Smooth muscle cell (in vitro differentiated cells): ENCODE measurements around the gene ZCCHC7. TPM values are rescaled to one million over a fixed set of nuclear protein-coding genes. Genes with fewer than 3 reads are reported as not detected.
A peak's percentile ranks its signal among the peaks of the same experiment; 100 is the strongest.

Source experiments
- DNase-seq: peaks from one replicate; lab custom pipeline; 2025; ENCODE audit not compliant: unreplicated experiment; lab: John Stamatoyannopoulos, UW
- H2AFZ ChIP-seq: fragments of 200-600 bp; sonication (generic); 2 replicates; pipeline ENCODE4 v1.6.0; 2016; ENCODE audit warnings: antibody characterized with exemption, low read depth, mild to moderate bottlenecking
- H3F3A ChIP-seq: fragments of 200-600 bp; sonication (generic); 2 replicates; pipeline ENCODE4 v1.6.0; 2017; ENCODE audit warnings: antibody characterized with exemption, low read depth
- H3K27ac ChIP-seq: fragments of 200-600 bp; sonication (generic); 2 replicates; pipeline ENCODE4 v1.5.1; 2016; ENCODE audit warnings: low read depth, mild to moderate bottlenecking
- H3K27me3 ChIP-seq: fragments of 200-600 bp; sonication (generic); 2 replicates; pipeline ENCODE4 v1.6.1; 2016; ENCODE audit warnings: low read depth, mild to moderate bottlenecking
- H3K36me3 ChIP-seq: fragments of 200-600 bp; sonication (generic); 2 replicates; pipeline ENCODE4 v1.5.1; 2016; ENCODE audit warnings: low read depth
- H3K4me1 ChIP-seq: fragments of 200-600 bp; sonication (generic); 2 replicates; pipeline ENCODE4 v1.5.1; 2016; ENCODE audit warnings: low read depth
- H3K4me2 ChIP-seq: fragments of 200-600 bp; sonication (generic); 2 replicates; pipeline ENCODE4 v1.6.0; 2016; ENCODE audit warnings: mild to moderate bottlenecking
- H3K4me3 ChIP-seq: fragments of 200-600 bp; sonication (generic); 2 replicates; pipeline ENCODE4 v1.5.1; 2016; ENCODE audit warnings: mild to moderate bottlenecking
- H3K79me2 ChIP-seq: fragments of 200-600 bp; sonication (generic); 2 replicates; pipeline ENCODE4 v1.6.0; 2016; ENCODE audit warnings: low read depth, mild to moderate bottlenecking
- H3K9ac ChIP-seq: fragments of 200-600 bp; sonication (generic); 2 replicates; pipeline ENCODE4 v1.6.0; 2016; ENCODE audit warnings: low read depth
- H3K9me3 ChIP-seq: fragments of 200-600 bp; sonication (generic); replicated peaks from 2 replicates; pipeline ENCODE4 v1.5.1; 2016; ENCODE audit warnings: low read depth
- H4K20me1 ChIP-seq: fragments of 200-600 bp; sonication (generic); 2 replicates; pipeline ENCODE4 v1.6.0; 2016; ENCODE audit warnings: low read depth
- WGBS: methylation state at CpG from one replicate; pipeline ENCODE4 v1.1.7; 2016; ENCODE audit warnings: low lambda C conversion rate; 5-methylcytosine and 5-hydroxymethylcytosine counted together
- polyA plus RNA-seq: library from polyadenylated mRNA; unstranded; fragments of >200 nt; fragmentation: Nextera tagmentation; extraction: Ambion mirVana; gene quantifications from 2 replicates; pipeline ENCODE4 v1.2.1, GENCODE V29; 2016
- total RNA-seq: library from RNA; depleted of rRNA; stranded (reverse); fragments of >200 nt; gene quantifications from 2 replicates; pipeline ENCODE4 v1.2.3, GENCODE V29; 2014
- TF ChIP-seq, protein P1 (sequence below): fragments of 200-600 bp; sonication (generic); IDR thresholded peaks from 2 replicates; pipeline ENCODE4 v1.5.1; 2017; ENCODE audit warnings: borderline replicate concordance, mild to moderate bottlenecking, antibody characterized with exemption; ENCODE audit not compliant: insufficient read depth, poor library complexity, severe bottlenecking

Gene ZCCHC7
- total and polyA plus RNA-seq, 2 experiments from 2014 or later, result 19.0 to 24.7 TPM

DNA sequence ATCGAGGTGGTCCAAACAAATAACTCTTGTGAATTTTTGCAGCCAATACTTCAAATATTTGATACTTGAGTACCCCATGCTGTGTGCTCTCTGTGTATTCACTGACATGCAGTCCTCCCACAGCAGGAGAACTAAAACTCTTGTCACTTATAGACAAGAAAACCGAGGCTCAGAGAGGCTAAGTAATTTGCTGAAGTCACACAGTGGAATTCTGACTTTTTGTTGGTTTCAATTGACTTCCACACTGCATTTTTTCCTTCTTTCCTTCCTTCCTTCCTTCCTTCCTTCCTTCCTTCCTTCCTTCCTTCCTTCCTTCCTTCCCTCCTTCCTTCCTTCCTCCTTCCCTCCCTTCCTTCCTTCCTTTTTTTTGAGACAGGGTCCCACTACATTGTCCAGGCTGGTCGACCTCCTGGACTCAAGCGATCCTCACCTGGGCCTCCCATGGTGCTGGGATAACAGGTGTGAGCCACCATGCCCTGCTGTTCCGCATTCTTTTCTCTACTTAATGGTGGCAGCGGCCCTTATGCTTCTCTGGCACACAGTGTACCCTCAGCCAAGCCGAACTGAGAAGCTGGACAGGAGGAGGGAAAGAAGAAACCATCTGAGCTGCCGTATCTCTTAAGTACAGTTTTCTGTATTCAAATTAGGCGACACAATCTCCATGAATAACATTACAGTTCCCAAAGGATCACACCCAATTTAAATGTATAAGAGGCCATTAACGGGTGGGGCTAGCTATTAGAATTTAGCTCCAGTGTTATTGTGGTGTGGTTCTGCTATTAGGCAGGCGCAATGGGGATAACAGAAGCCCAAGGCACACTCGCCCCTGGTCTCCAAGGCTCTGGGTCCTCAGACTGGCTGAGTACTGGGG is 263.7 kb downstream of the ZCCHC7 start:
- H3K4me2 ChIP-seq, result no peak overlapping the region
- H3K36me3 ChIP-seq, result no peaks in the 10 kb centered on the region
- no peak overlapping the region for H3K4me3 ChIP-seq
- H4K20me1 ChIP-seq, result no peaks in the 10 kb centered on the region
- H3K9me3 ChIP-seq, result no peaks in the 10 kb centered on the region
- WGBS, result 82% methylated on average over 12 of the region's 12 CpGs
- no peaks in the 10 kb centered on the region for H3K4me1 ChIP-seq
- no peak for DNase-seq
- TF ChIP-seq, protein P1, sequence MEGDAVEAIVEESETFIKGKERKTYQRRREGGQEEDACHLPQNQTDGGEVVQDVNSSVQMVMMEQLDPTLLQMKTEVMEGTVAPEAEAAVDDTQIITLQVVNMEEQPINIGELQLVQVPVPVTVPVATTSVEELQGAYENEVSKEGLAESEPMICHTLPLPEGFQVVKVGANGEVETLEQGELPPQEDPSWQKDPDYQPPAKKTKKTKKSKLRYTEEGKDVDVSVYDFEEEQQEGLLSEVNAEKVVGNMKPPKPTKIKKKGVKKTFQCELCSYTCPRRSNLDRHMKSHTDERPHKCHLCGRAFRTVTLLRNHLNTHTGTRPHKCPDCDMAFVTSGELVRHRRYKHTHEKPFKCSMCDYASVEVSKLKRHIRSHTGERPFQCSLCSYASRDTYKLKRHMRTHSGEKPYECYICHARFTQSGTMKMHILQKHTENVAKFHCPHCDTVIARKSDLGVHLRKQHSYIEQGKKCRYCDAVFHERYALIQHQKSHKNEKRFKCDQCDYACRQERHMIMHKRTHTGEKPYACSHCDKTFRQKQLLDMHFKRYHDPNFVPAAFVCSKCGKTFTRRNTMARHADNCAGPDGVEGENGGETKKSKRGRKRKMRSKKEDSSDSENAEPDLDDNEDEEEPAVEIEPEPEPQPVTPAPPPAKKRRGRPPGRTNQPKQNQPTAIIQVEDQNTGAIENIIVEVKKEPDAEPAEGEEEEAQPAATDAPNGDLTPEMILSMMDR, result no peak
- H3K9ac ChIP-seq, result no peak overlapping the region
- H3K79me2 ChIP-seq, result no peaks in the 10 kb centered on the region
- no peak overlapping the region for H3K27ac ChIP-seq
- H2AFZ ChIP-seq, result no peak overlapping the region
- no peaks in the 10 kb centered on the region for H3F3A ChIP-seq
- no peaks in the 10 kb centered on the region for H3K27me3 ChIP-seq

DNA sequence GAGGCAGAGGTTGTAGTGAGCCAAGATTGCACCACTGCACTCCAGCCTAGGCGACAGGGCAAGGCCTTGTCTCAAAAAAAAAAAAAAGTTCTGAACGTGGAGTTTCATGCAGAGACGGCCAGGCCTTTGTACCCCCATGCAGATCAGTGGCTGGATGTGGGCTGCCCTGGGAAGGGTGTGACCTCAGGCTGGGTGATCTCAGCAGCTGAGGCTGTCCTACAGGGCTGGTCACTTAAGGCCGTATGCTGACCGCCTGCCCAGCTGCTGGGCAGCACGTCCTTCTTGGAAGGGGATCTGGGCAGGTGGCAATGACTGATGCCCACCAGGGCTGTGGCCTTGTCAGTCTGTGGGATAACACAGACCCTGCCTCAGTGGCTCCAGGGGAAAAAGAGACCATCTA is 264.9 kb downstream of the ZCCHC7 start:
- no peaks in the 10 kb centered on the region for H3K79me2 ChIP-seq
- H3K4me2 ChIP-seq, result no peak overlapping the region
- TF ChIP-seq, protein P1, result no peak
- no peak overlapping the region for H2AFZ ChIP-seq
- WGBS, result 91% methylated on average over 6 of the region's 6 CpGs
- no peaks in the 10 kb centered on the region for H3K36me3 ChIP-seq
- no peak for DNase-seq
- H3K27ac ChIP-seq, result no peak overlapping the region
- H3K4me3 ChIP-seq, result no peak overlapping the region
- H4K20me1 ChIP-seq, result no peaks in the 10 kb centered on the region
- H3K9ac ChIP-seq, result no peak overlapping the region
- H3F3A ChIP-seq, result no peaks in the 10 kb centered on the region
- H3K4me1 ChIP-seq, result no peaks in the 10 kb centered on the region
- no peaks in the 10 kb centered on the region for H3K9me3 ChIP-seq
- no peaks in the 10 kb centered on the region for H3K27me3 ChIP-seq

DNA sequence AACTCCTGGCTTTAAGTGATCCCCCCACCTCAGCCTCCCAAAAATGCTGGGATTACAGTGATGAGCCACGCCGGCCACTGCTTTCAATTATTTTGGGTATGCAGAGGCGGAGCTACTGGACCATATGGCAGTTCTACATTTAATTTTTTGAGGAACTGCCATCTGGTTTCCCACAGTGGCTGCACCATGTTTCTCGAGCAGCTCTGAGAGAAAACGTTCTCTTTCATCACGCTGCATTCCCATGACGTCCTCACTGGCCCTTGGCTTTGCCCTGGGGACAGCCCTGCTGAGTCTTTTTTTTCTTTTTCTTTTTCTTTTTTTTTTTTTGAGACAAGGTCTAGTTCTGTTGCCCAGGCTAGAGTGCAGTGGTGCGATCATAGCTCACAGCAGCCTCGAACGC is 266.6 kb downstream of the ZCCHC7 start:
- no peaks in the 10 kb centered on the region for H3F3A ChIP-seq
- no peaks in the 10 kb centered on the region for H3K36me3 ChIP-seq
- H4K20me1 ChIP-seq, result no peaks in the 10 kb centered on the region
- no peaks in the 10 kb centered on the region for H3K27me3 ChIP-seq
- TF ChIP-seq, protein P1, result no peak
- no peaks in the 10 kb centered on the region for H3K79me2 ChIP-seq
- no peak overlapping the region for H3K4me3 ChIP-seq
- no peak overlapping the region for H2AFZ ChIP-seq
- no peak overlapping the region for H3K27ac ChIP-seq
- no peaks in the 10 kb centered on the region for H3K4me1 ChIP-seq
- no peak for DNase-seq
- no peak overlapping the region for H3K4me2 ChIP-seq
- no peaks in the 10 kb centered on the region for H3K9me3 ChIP-seq
- 85% methylated on average over 10 of the region's 10 CpGs for WGBS
- no peak overlapping the region for H3K9ac ChIP-seq

DNA sequence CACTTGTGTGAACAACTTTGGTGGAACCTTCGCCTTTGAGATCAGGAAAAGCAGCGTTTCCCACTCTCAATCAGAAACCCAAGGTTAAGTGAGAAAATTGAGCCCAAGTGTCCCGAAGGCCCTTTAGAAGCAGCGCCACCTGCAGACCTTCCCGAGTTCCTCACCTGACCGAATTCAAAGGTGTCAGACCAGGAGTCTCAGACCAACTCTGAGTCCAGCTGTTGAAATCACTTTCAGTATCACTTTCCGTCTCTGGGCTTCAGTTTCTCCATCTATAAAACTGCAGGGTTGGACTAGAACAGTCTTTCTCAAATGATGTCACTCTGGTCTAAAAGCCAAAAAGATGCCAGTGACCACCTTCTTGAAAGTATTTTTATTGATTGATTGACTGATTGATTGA is 270.4 kb downstream of the ZCCHC7 start:
- Histone ChIP-seq H2AFZ (no peak overlapping the region), H3K36me3 (no peaks in the 10 kb centered on the region), H3K9ac (no peak overlapping the region), H3K27me3 (no peaks in the 10 kb centered on the region), H3K4me2 (no peak overlapping the region), H4K20me1 (no peaks in the 10 kb centered on the region), H3K79me2 (no peaks in the 10 kb centered on the region), H3K9me3 (no peaks in the 10 kb centered on the region), H3K27ac (no peak overlapping the region), H3K4me1 (no peaks in the 10 kb centered on the region), H3K4me3 (no peak overlapping the region), H3F3A (no peaks in the 10 kb centered on the region)
- no peak for DNase-seq
- whole genome bisulfite sequencing, result 27% methylated on average over 7 of the region's 7 CpGs
- TF ChIP-seq, protein P1, result peak; percentile 23
